Natural killer cell treated with Interleukin-12 subunit alpha and Interleukin-12 subunit beta and Interleukin-15 and Interleukin-18, amount 100 ng/mL, for 72 hours (primary cell): ENCODE measurements around the gene DLGAP1. TPM values are rescaled to one million over a fixed set of nuclear protein-coding genes. Genes with fewer than 3 reads are reported as not detected.
A peak's percentile ranks its signal among the peaks of the same experiment; 100 is the strongest.

Source experiments
- ATAC-seq, 2 donors: fragments of 150-1000 bp; cut with Tn5 transposase in 1 of 2; sonication (Bioruptor Pico), chemical (Tn5 transposase) in 1 of 2; 2 replicates each; pipeline ENCODE4 v1.10.0; 2021
- DNase-seq: peaks from one replicate; pipeline ENCODE4 v3.0.0; 2022; ENCODE audit warnings: low spot score
- H3K27ac Mint-ChIP-seq, 2 donors: 1 replicate in 1 of 2; 2 replicates in 1 of 2; pipeline ENCODE4 v1.8.0; 2022; ENCODE audit warnings: mixed read lengths in 2 of 2, mild to moderate bottlenecking in 1 of 2, moderate library complexity in 1 of 2
- H3K27me3 Mint-ChIP-seq, 2 donors: 1 replicate in 1 of 2; 2 replicates in 1 of 2; pipeline ENCODE4 v1.8.0; 2022; ENCODE audit warnings: mixed read lengths in 2 of 2
- H3K36me3 Mint-ChIP-seq: one replicate; pipeline ENCODE4 v1.8.0; 2022; ENCODE audit warnings: mixed read lengths
- H3K4me1 Mint-ChIP-seq, 2 donors: 1 replicate in 1 of 2; 2 replicates in 1 of 2; pipeline ENCODE4 v1.8.0; 2022; ENCODE audit warnings: low read depth in 2 of 2, mixed read lengths in 2 of 2, mild to moderate bottlenecking in 1 of 2
- H3K4me3 Mint-ChIP-seq: one replicate; pipeline ENCODE4 v1.8.0; 2022; ENCODE audit warnings: mixed read lengths
- H3K9me3 Mint-ChIP-seq: 2 replicates; pipeline ENCODE4 v1.8.0; 2022; ENCODE audit warnings: mixed read lengths
- total RNA-seq, 2 donors: library from RNA; stranded (reverse); gene quantifications; one replicate each; pipeline ENCODE4 v1.2.3, GENCODE V29; 2022

Gene DLGAP1
- total RNA-seq, 2 donors from 2014 or later, result not detected

DNA sequence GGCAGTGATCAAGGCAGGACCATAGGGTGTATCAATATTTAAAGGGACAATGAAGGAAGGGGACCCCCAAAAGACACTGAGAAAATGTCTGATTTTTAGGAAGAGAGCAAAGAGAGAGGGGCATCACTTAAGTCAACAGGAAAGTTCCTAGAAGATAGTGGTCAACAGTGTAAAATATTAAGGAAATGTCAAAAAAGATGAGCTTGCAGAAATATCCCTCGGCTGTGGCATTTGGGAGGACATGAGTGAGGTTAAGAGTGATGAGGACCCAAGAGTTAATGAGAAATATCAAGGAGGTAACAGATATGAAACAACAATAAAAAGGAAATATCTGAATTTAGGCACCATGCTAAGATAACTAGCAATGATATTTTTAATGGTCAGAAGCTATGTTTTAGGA, 665.6 kb downstream of the DLGAP1 start:
- no peak overlapping the region for H3K4me3 Mint-ChIP-seq
- no peak overlapping the region for H3K27ac Mint-ChIP-seq
- no peaks in the 10 kb centered on the region for H3K4me1 Mint-ChIP-seq
- DNase-seq (no peak), ATAC-seq (no peak)
- H3K9me3 Mint-ChIP-seq, result no peaks in the 10 kb centered on the region
- peaks cover 8 to 31% of the 10 kb centered on the region in 2 donors for H3K27me3 Mint-ChIP-seq
- no peaks in the 10 kb centered on the region for H3K36me3 Mint-ChIP-seq

DNA sequence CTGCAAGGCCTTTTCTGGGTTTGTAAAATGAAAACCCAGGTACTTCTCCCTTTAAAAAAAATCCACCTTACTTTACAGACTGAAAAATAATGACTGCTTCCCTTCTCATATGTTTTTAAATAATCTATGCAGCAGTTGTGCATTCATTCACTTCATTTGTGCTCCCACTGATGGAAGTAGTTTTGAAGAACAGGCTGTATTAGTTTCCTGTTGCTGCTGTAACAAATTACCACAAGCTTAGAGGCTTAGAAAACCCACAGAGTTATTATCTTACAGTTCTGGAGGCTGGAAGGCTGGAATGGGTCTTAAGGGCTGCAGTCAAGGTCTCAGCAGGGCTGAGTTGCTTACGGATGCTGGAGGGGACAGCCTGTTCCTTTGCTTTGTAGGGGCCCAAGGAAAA, 670.2 kb downstream of the DLGAP1 start:
- Mint-ChIP-seq H3K36me3 (no peaks in the 10 kb centered on the region), H3K9me3 (no peaks in the 10 kb centered on the region), H3K4me3 (no peak overlapping the region), H3K4me1 (no peaks in the 10 kb centered on the region), H3K27me3 (peaks cover 2 to 26% of the 10 kb centered on the region in 2 donors), H3K27ac (no peak overlapping the region)
- DNase-seq, result no peak
- no peak for ATAC-seq

DNA sequence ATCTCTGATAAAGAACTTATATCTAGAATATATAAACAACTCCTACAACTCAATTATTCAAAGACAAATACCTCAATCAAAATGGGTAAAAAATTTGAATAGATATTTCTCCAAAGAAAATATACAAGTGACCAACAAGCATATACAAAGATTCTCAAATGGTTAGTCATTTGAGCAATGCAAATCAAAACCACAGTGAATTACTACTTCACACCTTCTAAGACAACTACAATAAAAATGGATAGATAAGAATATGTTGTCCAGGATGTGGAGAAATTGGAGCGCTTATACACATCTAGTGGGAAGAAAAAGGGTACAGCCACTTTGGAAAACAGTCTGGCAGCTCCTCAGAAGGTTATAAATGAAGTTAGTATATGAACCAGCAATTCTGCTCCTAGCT, 672.2 kb downstream of the DLGAP1 start:
- Mint-ChIP-seq H3K27ac (no peak overlapping the region), H3K4me1 (no peaks in the 10 kb centered on the region), H3K36me3 (no peaks in the 10 kb centered on the region), H3K27me3 (peaks cover 2 to 13% of the 10 kb centered on the region in 2 donors), H3K9me3 (no peaks in the 10 kb centered on the region), H3K4me3 (no peak overlapping the region)
- DNase-seq (no peak), ATAC-seq (no peak)

DNA sequence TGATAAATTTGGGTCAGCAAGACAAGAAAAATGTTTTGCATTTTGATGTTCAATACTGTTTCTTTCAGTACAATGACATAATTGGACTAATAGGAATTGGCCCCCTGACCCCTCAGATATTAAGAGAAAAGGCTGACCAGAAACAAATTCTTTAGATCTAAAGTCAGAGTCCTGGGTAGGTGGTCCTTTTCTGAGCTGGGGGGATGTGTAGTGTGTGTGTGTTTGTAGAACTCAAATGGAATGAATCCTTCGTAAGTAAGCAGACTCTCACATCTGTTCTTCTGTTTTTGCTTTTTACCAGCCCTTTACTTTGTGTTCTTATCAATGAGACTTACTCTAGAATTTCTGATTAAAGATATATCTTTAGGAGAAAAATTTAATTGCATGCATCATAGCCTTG, 677.4 kb downstream of the DLGAP1 start:
- no peaks in the 10 kb centered on the region for H3K9me3 Mint-ChIP-seq
- H3K27ac Mint-ChIP-seq, result no peak overlapping the region
- H3K4me3 Mint-ChIP-seq, result no peak overlapping the region
- H3K27me3 Mint-ChIP-seq, result peaks cover 8 to 18% of the 10 kb centered on the region in 2 donors
- H3K4me1 Mint-ChIP-seq, result no peaks in the 10 kb centered on the region
- ATAC-seq (no peak), DNase-seq (no peak)
- no peaks in the 10 kb centered on the region for H3K36me3 Mint-ChIP-seq

DNA sequence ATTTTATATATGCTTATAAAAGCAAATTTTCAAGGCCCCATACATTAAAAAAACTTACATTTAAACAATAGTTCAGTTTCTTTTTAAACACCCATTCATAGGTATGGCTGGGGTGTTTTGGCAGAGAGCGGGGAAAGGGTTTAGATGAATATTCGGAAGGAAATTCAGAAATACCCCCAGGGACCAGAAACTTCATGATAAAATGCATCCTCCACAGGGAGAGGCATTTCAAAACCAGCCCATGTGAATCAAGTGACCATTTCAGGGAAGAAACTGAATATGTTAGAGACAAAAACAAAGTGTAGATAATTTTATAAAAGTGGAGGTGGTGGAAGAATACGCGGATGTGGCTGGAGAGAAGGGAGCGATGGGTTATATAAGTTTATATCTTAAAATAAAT, 678.0 kb downstream of the DLGAP1 start:
- no peak overlapping the region for H3K4me3 Mint-ChIP-seq
- DNase-seq (no peak), ATAC-seq (no peak)
- H3K36me3 Mint-ChIP-seq, result no peaks in the 10 kb centered on the region
- no peak overlapping the region for H3K27ac Mint-ChIP-seq
- H3K4me1 Mint-ChIP-seq, result peaks cover 3 to 5% of the 10 kb centered on the region in 2 donors
- peaks cover 9 to 18% of the 10 kb centered on the region in 2 donors for H3K27me3 Mint-ChIP-seq
- H3K9me3 Mint-ChIP-seq, result no peaks in the 10 kb centered on the region

DNA sequence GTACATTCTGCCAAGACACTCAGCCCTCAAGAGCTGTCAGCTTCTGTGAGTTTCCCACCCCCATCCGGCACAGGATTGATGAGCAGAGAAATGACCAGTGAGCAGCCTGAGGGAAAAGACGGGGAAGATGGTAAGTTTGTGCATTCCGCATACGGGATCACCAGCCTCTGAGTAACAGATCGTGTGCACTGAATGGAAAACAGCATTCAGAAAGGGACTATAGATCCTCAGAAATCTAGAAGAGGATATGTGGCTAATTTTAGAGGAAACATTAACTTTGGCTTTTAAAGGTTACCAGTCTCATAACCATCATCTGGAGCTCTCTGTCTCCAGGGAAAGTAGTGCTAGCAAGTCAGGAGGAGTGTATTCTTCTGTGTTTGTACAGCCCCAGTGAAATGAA, 679.1 kb downstream of the DLGAP1 start:
- no peak for ATAC-seq
- Mint-ChIP-seq H3K4me1 (peaks cover 10 to 13% of the 10 kb centered on the region in 2 donors), H3K4me3 (no peak overlapping the region), H3K9me3 (no peaks in the 10 kb centered on the region), H3K36me3 (no peaks in the 10 kb centered on the region), H3K27ac (no peak overlapping the region), H3K27me3 (peaks cover 17 to 23% of the 10 kb centered on the region in 2 donors)
- DNase-seq, result no peak

DNA sequence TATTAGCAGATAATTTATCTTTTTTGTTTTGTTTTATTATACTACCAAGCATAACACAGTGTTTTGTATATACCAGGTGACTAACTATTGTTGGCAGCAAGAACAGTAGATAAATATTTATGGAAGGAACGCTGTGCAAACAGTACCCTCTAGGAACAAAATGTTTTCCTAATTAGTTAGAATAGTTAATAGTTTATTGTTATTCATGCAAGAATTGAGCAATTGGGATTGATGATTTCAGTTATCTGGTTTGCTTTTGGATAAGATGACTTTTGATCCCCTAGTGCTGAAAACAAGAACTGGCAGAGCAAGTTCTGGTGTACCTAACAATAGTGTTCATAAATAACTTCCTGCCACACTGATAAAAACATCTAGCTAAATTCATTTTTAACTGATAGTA, 681.8 kb downstream of the DLGAP1 start:
- H3K4me1 Mint-ChIP-seq, result peaks cover 10 to 14% of the 10 kb centered on the region in 2 donors
- H3K4me3 Mint-ChIP-seq, result no peak overlapping the region
- DNase-seq (no peak), ATAC-seq (no peak)
- no peaks in the 10 kb centered on the region for H3K36me3 Mint-ChIP-seq
- H3K27ac Mint-ChIP-seq, result no peak overlapping the region
- H3K27me3 Mint-ChIP-seq, result peaks cover 23 to 37% of the 10 kb centered on the region in 2 donors
- H3K9me3 Mint-ChIP-seq, result no peaks in the 10 kb centered on the region

DNA sequence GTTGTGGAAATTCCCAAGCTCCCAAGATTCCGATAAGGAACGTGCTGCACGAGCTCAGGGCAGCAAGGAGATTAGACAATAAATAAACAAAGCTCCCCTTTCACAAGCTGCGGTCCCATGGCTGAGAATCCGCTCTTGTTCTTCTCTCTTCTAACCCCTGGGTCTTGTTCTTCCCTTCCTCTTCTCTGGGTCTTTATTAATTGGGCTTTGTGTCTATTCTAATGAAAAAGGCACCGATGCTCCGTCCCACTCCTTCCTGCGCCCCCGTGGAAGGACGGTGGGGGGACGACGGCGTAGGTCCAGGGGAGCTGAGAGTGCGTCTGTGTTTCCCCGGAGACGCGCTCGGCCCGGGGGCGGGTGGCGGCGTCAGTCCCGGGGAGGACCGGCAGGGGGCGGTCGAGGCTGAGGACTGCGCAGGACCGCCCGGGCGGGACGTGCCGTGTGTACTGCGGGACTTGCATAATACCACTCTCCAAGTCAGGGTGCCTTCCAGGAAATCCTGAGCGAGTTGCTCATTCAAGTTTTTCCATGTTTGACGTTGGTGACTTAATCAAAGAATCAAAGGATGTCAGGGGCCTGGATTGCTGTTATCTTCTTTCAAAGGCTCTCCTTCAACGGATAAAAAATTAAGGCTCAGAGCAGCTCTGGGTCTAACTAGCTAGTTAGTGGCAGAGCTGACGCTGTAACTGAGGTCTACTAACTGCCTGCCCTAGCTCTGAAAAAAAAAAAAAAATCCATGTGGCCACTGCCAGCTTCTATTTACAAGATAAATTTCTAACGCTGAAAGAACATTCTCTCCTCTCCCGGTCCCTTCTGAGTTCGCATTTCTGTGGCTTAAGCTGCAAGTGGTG, 683.8 kb downstream of the DLGAP1 start:
- Mint-ChIP-seq H3K9me3 (no peaks in the 10 kb centered on the region), H3K27me3 (peaks cover 31 to 54% of the 10 kb centered on the region in 2 donors), H3K4me1 (peaks cover 10 to 14% of the 10 kb centered on the region in 2 donors), H3K36me3 (no peaks in the 10 kb centered on the region), H3K27ac (peak overlapping the region; percentile 1 to 23), H3K4me3 (peak overlapping the region; percentile 67)
- DNase-seq (peak; percentile 80), ATAC-seq (peak; percentile 98 to 99)

DNA sequence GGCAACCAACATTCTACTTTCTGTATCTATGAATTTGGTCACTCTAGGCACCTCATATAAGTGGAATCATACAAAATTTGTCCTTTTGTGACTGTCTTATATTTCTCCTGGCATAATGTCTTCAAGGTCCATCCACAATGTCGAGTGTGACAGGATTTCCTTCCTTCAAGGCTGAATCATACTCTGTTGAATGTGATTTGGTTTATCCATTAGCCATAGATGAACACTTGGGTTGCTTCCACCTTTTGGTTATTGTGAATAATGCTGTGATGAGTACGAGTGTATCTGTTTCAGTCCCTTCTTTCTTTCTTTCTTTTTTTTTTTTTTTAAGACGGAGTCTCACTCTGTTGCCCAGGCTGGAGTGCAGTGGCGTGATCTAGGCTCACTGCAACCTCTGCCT, 693.8 kb downstream of the DLGAP1 start:
- ATAC-seq (no peak), DNase-seq (no peak)
- Mint-ChIP-seq H3K9me3 (no peaks in the 10 kb centered on the region), H3K36me3 (no peaks in the 10 kb centered on the region), H3K4me1 (no peaks in the 10 kb centered on the region), H3K27ac (no peak overlapping the region), H3K4me3 (no peak overlapping the region), H3K27me3 (peaks cover 12 to 13% of the 10 kb centered on the region in 2 donors)

DNA sequence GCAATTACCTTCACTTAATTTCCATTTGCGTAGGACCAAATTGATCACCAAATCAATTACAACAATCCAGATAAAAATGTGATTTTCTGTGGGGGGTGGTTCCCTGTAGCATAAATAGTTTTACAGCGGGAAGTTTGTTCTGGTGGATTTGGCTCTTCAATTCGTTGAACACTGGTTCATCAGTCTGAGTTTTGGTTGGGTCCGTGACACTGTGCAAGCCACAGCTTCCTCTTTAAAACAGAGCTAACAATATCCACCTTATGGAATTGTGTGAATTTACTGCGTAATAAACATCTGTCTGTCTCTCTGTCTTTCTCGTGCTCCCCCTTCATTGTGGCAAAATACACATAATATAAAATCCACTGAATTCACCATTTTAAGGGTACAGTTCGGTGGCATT, 694.4 kb downstream of the DLGAP1 start:
- Mint-ChIP-seq H3K27me3 (peaks cover 8 to 10% of the 10 kb centered on the region in 2 donors), H3K4me3 (no peak overlapping the region), H3K27ac (no peak overlapping the region), H3K36me3 (no peaks in the 10 kb centered on the region), H3K9me3 (no peaks in the 10 kb centered on the region), H3K4me1 (no peaks in the 10 kb centered on the region)
- no peak for DNase-seq
- ATAC-seq, result no peak

DNA sequence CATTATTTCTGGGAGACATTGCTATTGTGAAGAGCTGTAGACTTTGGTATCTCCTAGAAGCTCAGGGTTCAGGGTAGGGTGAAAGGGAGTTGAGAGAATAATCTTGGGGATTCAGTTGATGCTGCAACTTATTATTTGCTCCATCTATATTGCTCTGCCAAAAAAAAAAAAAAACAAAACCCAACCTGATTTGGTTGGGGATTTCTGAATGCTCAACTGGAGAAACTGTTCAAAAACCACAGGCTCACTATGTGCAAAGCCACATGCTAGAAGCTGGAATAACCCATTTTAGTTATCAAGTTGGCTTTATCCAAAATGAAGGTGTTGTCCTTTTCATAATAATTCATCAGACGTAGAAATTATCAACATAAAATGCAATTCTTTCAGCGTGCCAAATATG, 696.0 kb downstream of the DLGAP1 start:
- H3K9me3 Mint-ChIP-seq, result no peaks in the 10 kb centered on the region
- H3K4me3 Mint-ChIP-seq, result no peak overlapping the region
- H3K4me1 Mint-ChIP-seq, result no peaks in the 10 kb centered on the region
- ATAC-seq (no peak), DNase-seq (no peak)
- peaks cover 0 to 8% of the 10 kb centered on the region in 2 donors for H3K27me3 Mint-ChIP-seq
- no peak overlapping the region for H3K27ac Mint-ChIP-seq
- H3K36me3 Mint-ChIP-seq, result no peaks in the 10 kb centered on the region

DNA sequence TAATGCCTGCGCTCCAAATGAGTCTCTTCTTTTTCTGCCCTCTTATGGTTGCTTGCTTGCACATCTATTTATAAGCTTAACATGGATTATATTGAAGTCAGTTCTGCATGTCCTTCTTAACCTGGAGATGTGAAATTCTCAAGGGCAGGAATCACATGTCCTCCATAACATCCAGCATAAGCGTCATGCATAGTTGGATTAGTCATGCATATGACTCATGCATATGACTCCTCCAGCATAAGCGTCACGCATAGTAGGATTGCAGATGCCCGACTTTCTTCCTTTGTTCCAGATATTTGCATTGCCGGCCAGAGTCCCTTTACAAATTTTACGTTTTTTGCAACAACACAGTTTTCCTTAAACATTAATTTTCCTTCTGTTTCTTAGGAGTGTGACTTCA, 696.6 kb downstream of the DLGAP1 start:
- peaks cover 0 to 8% of the 10 kb centered on the region in 2 donors for H3K27me3 Mint-ChIP-seq
- DNase-seq (no peak), ATAC-seq (no peak)
- no peak overlapping the region for H3K4me3 Mint-ChIP-seq
- H3K27ac Mint-ChIP-seq, result no peak overlapping the region
- no peaks in the 10 kb centered on the region for H3K36me3 Mint-ChIP-seq
- no peaks in the 10 kb centered on the region for H3K4me1 Mint-ChIP-seq
- H3K9me3 Mint-ChIP-seq, result no peaks in the 10 kb centered on the region

DNA sequence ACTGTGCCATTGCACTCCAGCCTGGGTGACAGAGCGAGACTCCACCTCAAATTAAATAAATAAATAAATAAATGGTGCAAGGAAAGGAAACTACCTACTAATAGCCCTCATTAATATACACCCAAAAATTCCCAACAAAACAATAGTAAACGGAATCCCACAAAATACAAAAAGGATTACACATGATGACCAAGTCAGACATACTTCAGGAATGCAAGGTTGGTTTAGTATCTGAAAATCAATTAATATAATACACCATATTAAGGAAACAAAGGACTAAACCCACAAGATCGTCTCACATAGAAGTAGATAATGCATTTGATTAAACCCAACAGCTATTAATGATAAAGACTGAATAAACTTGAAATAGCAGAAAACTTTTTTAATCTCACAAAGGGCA, 697.7 kb downstream of the DLGAP1 start:
- H3K9me3 Mint-ChIP-seq, result no peaks in the 10 kb centered on the region
- H3K27me3 Mint-ChIP-seq, result peaks cover 5 to 11% of the 10 kb centered on the region in 2 donors
- ATAC-seq, result no peak
- H3K27ac Mint-ChIP-seq, result no peak overlapping the region
- no peaks in the 10 kb centered on the region for H3K4me1 Mint-ChIP-seq
- DNase-seq, result no peak
- no peak overlapping the region for H3K4me3 Mint-ChIP-seq
- no peaks in the 10 kb centered on the region for H3K36me3 Mint-ChIP-seq

DNA sequence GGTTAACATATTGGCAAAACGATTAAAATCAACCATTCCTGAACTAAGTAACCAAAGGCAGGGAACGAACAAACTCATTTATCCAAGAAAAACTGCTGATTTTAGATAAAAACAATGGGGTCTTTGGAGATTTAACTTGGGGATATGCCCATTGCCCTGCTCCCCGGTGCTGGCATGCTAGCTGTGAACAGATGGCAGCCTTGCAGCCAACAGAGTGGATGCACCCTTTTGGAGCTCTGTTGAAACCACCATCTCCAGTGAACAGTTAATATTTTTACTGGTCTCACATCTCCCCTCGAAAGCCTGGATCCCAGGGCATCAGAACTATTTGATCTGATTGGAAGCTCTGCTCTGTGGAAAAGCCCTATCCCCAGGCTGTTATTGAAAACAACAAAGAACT, 702.0 kb downstream of the DLGAP1 start:
- peaks cover 5 to 15% of the 10 kb centered on the region in 2 donors for H3K27me3 Mint-ChIP-seq
- no peak for ATAC-seq
- H3K4me3 Mint-ChIP-seq, result no peak overlapping the region
- DNase-seq, result no peak
- no peaks in the 10 kb centered on the region for H3K36me3 Mint-ChIP-seq
- H3K27ac Mint-ChIP-seq, result no peak overlapping the region
- no peaks in the 10 kb centered on the region for H3K4me1 Mint-ChIP-seq
- no peaks in the 10 kb centered on the region for H3K9me3 Mint-ChIP-seq

DNA sequence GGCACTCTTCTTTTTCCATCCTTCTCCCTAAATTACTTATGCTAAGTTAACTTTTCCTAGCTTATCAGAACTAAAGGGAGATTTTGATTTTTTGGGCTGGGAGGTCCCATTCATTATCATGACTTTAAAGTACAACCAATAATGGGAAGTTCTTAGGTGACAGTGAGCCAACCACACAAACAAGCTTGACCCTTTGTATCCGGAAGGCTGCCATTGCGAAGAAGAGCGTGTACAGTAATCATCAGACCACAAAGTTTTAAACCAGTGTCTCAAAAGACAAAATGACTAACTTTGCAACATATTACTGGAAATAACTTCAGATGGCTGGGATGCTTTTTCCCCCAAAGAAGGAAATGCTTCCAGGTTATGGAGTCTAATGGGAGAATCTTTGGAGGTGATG, 707.0 kb downstream of the DLGAP1 start:
- ATAC-seq (no peak), DNase-seq (no peak)
- Mint-ChIP-seq H3K4me1 (no peaks in the 10 kb centered on the region), H3K4me3 (no peak overlapping the region), H3K36me3 (no peaks in the 10 kb centered on the region), H3K27ac (no peak overlapping the region), H3K9me3 (no peaks in the 10 kb centered on the region), H3K27me3 (peaks cover 2 to 23% of the 10 kb centered on the region in 2 donors)
